Measurements from ENCODE around the gene IGFALS.

- TF ChIP-seq L3MBTL2 (conservative IDR thresholded peaks at IDR 0.05): no peak
- TF ChIP-seq FOXA1 (IDR thresholded peaks at IDR 0.05): no peak
- TF ChIP-seq NFRKB (IDR thresholded peaks at IDR 0.05): no peak
- no peak for TF ChIP-seq ZNF384 (IDR thresholded peaks at IDR 0.05)
- TF ChIP-seq BHLHE40 (IDR thresholded peaks at IDR 0.05; ENCODE audit: borderline replicate concordance): no peak
- no peak for TF ChIP-seq TARDBP (IDR thresholded peaks at IDR 0.05)
Observed at GRCh38 chr16:1759511-1759910, 34.0 kb downstream of the IGFALS start.
